SK-N-SH treated with all-trans-retinoic acid at 6 μM for 48 hours (cell line): ENCODE measurements around the gene SHANK3.

Experiments used
- ARNTL ChIP-seq: fragments of 450-650 bp; formaldehyde crosslinking; IDR thresholded peaks from 2 replicates; pipeline ENCODE4 v1.5.0; 2020; ENCODE audit warnings: low read depth, mild to moderate bottlenecking, moderate library complexity, borderline replicate concordance
- BACH2 ChIP-seq: fragments of 250-450 bp; sonication (Bioruptor Pico); IDR thresholded peaks from 2 replicates; pipeline ENCODE4 v1.9.0; 2021; ENCODE audit warnings: mild to moderate bottlenecking, borderline replicate concordance
- CREB5 ChIP-seq: fragments of 250-450 bp; sonication (Bioruptor Pico); IDR thresholded peaks from 2 replicates; pipeline ENCODE4 v1.5.1; 2020; ENCODE audit warnings: low read depth, mild to moderate bottlenecking, moderate library complexity
- CSDC2 ChIP-seq: fragments of 250-450 bp; sonication (Bioruptor Pico); IDR thresholded peaks from 2 replicates; pipeline ENCODE4 v1.5.0; 2020; ENCODE audit warnings: mild to moderate bottlenecking, moderate library complexity
- ESRRG ChIP-seq: fragments of 250-450 bp; sonication (Bioruptor Pico); IDR thresholded peaks from 2 replicates; pipeline ENCODE4 v1.6.1; 2021; ENCODE audit warnings: mild to moderate bottlenecking
- OSR1 ChIP-seq: fragments of 250-450 bp; sonication (Bioruptor Pico); IDR thresholded peaks from 2 replicates; pipeline ENCODE4 v1.8.0; 2022; ENCODE audit warnings: moderate library complexity, mild to moderate bottlenecking, inconsistent platforms
- PATZ1 ChIP-seq: fragments of 250-450 bp; sonication (Bioruptor Pico); IDR thresholded peaks from 2 replicates; pipeline ENCODE4 v1.8.0; 2020; ENCODE audit warnings: mild to moderate bottlenecking, moderate library complexity, borderline replicate concordance
- POU6F1 ChIP-seq: fragments of 250-450 bp; sonication (Bioruptor Pico); IDR thresholded peaks from 2 replicates; pipeline ENCODE4 v1.8.0; 2021; ENCODE audit warnings: low read depth, mild to moderate bottlenecking, moderate library complexity, borderline replicate concordance
- SNAI2 ChIP-seq: fragments of 250-450 bp; sonication (Bioruptor Pico); IDR thresholded peaks from 2 replicates; pipeline ENCODE4 v1.5.0; 2020; ENCODE audit warnings: mild to moderate bottlenecking, moderate library complexity
- TSHZ2 ChIP-seq: fragments of 250-450 bp; sonication (Bioruptor Pico); IDR thresholded peaks from 2 replicates; pipeline ENCODE4 v1.5.0; 2020; ENCODE audit warnings: mild to moderate bottlenecking, moderate library complexity
- ZFP3 ChIP-seq: fragments of 250-450 bp; sonication (Bioruptor Pico); IDR thresholded peaks from 2 replicates; pipeline ENCODE4 v1.5.0; 2020; ENCODE audit warnings: mild to moderate bottlenecking, moderate library complexity
- ZFP30 ChIP-seq: fragments of 450-650 bp; formaldehyde crosslinking; IDR thresholded peaks from 2 replicates; pipeline ENCODE4 v1.5.0; 2022; ENCODE audit warnings: mild to moderate bottlenecking, moderate library complexity
- ZNF565 ChIP-seq: fragments of 450-650 bp; formaldehyde crosslinking; conservative IDR thresholded peaks from 2 replicates; pipeline ENCODE4 v1.5.0; 2020; ENCODE audit warnings: low read depth, mild to moderate bottlenecking, moderate library complexity
- ZNF70 ChIP-seq: fragments of 450-650 bp; formaldehyde crosslinking; IDR thresholded peaks from 2 replicates; pipeline ENCODE4 v1.5.0; 2020; ENCODE audit warnings: mild to moderate bottlenecking, moderate library complexity

- TF ChIP-seq ARNTL (CRISPR knock-in tag): no peak
- TF ChIP-seq CREB5: no peak
- no peak for TF ChIP-seq ZNF565 (CRISPR knock-in tag)
- no peak for TF ChIP-seq OSR1 (CRISPR knock-in tag)
- no peak for TF ChIP-seq ZFP3 (CRISPR knock-in tag)
- no peak for TF ChIP-seq CSDC2 (CRISPR knock-in tag)
- TF ChIP-seq BACH2 (CRISPR knock-in tag): no peak
- TF ChIP-seq PATZ1 (CRISPR knock-in tag): no peak
- TF ChIP-seq ZFP30 (CRISPR knock-in tag): no peak
- TF ChIP-seq TSHZ2 (CRISPR knock-in tag): no peak
- TF ChIP-seq SNAI2: no peak
- no peak for TF ChIP-seq ZNF70 (CRISPR knock-in tag)
- no peak for TF ChIP-seq POU6F1
- TF ChIP-seq ESRRG (CRISPR knock-in tag): no peak
Observed at GRCh38 chr22:50697667-50698506, 25.3 kb downstream of the SHANK3 start.
